Amniotic epithelial cell (primary cell): ENCODE data around the gene LRP2.
A peak's percentile ranks its signal among the peaks of the same experiment; 100 is the strongest.

Source experiments
- DNase-seq: peaks from one replicate; pipeline ENCODE4 v3.0.0-alpha.2; 2010; ENCODE audit warnings: low read depth

Gene LRP2

GRCh38 chr2:169240405-169240804, 121.9 kb downstream of the LRP2 start:
- no peak for DNase-seq

DNA sequence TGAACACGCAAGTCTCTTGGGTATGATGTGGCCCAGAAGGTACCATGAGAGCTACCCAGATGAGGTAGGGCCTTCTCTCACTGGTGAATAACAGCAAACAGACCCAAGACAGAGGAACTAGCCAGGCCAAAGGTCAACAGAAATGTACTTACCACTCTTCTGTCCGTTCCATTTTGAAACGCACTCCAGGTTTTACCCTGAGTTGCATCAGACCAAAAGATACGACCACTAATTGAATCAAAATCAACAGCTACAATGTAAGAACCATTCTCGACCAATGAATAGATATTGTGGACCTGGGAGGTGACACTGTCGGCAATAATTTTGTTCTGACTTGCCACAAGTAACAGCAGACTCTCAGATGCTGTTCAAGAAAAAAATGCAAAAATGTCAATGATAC, 124.4 kb downstream of the LRP2 start:
- no peak for DNase-seq

DNA sequence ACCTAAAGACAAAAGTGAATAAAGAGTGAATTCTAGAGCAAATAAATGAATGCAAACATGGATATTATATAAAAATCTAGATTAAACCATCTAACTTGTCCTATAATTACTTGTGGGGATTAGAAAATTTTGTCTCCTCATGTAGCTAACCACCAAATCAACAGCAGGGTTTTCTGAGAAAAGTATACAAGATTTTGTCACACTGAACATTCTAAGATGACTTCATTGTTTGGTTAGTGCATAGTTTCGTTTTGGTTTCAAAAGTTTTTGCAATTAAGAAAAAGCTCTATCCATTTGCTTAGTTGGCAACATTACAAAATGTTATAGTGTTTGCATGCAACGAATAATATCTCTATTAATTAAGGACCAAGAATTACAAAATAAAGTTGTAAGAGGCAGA, 125.0 kb downstream of the LRP2 start:
- no peak for DNase-seq

GRCh38 chr2:169232551-169233154, 129.7 kb downstream of the LRP2 start:
- DNase-seq, result no peak

DNA sequence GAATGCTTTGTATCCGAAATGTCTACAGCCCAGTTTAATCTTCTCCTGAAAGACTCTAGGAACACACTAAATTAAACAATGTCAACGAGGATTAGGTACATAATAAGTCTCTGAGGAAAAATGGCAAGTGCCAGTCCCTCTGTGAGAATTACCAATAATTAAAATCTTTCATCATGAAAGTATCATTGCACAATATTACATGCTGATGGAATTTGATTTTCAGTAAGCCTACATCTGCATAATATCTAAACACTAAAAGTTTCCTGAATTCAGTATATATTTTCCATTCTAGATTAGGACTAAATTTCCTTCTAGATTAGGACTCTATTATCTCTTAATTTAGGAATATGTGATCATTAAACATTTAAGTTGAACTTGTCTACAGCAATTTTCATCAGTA, 132.1 kb downstream of the LRP2 start:
- no peak for DNase-seq

DNA sequence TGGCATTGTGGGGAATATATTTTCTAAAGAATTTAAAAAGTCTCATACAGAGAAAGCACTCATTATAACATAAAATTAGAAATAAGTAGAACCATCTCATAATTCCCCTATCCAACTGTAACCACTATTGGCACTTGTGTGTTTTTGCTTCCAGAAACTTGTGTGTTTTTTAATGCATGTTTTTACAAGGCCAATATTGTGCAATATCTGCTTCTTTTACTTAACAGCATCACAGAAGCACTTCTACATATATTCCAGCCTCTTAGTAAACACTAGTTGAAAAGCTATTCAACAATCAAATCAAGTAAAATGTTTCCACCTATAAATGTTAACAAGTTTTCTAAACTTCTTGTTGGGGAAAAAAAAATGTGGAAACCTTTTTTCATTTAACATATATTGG, 132.7 kb downstream of the LRP2 start:
- no peak for DNase-seq

DNA sequence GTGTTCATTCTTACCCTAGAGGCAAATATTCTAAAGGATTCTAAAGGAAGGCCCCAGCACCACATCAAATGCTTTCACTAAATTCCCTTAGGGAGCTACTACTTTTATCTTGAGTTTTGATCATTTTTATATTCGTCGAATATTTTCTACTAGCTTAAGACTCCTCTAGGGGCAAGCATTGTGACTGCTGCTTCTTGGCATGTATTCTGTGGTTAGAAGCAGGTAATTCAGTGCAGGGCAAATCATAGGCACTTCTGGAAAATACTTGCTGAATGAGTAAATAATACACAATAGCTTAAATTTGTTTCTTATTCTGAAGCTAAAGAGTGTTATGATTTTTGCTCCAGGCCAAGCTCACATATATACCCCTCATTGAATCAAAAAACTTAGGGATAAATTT, 136.4 kb downstream of the LRP2 start:
- DNase-seq, result no peak

GRCh38 chr2:169225233-169225750, 137.0 kb downstream of the LRP2 start:
- no peak for DNase-seq

DNA sequence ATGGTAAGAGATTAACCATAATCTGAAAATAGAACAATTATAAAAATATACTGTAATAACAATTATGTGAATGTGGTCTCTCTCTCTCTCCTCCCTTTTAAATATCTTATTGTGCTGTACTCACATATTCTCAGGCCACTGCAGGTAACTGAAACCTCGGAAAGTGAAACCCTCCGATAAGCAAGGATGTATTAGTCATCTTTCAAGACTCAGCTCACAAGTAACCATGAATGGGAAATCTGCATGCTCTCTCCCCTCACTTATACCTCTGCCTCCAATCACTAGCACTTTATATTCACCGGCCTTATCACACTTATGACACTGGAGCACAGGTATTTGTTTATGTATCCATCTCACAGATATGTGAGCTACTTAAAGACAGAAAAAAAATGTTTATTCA, 139.7 kb downstream of the LRP2 start:
- no peak for DNase-seq

DNA sequence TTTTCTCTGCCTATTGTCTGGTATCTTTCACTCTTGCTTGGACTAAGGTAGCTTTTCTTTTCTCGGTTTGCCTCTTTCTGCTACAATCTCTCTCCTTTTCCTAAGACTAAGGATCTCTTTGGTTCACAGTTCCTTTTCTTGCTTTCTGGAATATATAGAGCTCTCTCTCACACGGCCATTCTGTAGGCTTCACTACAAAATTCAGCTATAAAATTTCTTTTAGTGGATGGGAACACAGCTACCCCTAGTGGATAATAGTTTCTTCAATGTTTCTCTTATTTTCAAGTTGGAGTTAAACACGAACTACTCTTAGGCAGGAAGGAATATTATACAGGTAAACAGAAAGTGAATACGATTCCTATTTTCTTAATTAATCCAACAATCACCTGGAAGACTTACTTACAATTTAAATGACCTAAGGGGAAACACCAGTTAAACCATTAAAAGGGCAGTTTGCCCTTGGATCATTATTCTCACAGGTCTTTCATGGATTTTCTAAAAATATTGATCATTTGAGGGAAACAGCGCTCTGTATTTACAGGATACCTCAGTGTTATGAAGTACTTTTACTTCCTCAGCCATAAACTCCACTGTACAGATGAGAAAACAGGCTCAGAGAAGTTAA, 140.5 kb downstream of the LRP2 start:
- peak; percentile 14 for DNase-seq

GRCh38 chr2:169210917-169211316, 151.4 kb downstream of the LRP2 start:
- DNase-seq, result no peak

DNA sequence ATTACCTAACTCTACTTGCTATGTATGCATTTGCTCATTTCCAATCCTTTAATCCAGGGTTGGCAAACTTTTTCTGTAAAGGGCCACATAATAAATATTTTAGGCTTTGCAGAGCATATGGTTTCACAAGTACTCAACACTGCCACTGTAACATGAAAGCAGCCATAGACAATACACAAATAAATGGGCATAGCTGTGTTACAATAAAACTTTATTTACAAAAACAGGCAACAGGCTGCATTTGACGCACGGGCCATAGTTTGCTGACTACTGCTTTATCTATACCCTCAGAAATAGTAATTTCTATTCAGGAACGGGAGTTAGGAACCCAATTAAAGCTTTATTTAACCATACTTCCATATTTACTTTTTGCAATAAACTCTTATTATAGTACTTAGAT, 154.3 kb downstream of the LRP2 start:
- DNase-seq, result no peak

DNA sequence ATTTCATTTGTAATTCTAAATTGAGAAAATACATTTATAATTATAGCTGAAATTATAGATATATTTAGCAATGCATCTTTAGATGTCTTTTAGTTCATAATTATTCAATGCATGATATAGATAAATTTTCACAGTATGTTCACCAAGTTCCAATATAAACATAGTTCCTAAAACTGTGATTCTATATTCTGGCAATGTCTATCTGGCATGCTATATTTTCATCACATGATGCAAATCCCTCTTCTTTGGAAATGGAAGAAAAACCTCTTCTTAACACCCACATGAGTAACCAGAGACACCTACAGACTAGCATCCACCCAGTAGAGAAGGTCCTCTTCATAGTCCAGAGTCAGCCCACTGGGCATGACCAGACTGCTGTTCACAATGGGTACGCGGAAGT, 157.2 kb downstream of the LRP2 start:
- DNase-seq, result no peak

DNA sequence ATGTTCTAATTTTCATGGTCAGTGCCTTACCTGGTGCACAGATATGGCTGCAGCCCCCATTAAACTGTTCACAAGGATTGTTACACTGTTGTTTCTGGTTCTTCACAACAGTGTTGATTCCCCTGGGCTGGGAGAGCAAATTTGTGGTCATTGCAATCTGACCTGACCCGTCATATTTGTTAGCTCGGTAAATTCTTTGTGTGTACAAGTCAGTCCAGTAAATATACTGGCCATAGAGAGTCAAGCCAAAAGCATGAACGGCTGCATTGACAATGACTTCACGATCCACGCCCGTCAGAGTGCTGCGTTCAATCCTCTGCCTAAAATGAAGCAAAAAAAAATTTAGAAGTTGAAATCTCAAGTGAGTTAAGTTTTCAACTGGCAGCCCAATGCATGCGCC, 158.4 kb downstream of the LRP2 start:
- DNase-seq, result no peak

GRCh38 chr2:169200756-169201155, 161.6 kb downstream of the LRP2 start:
- no peak for DNase-seq

- DNase-seq, result no peak
Measured at GRCh38 chr2:169193618-169194017, 168.7 kb downstream of the LRP2 start.

- DNase-seq, result no peak
Measured at GRCh38 chr2:169190197-169190775, 172.0 kb downstream of the LRP2 start.

DNA sequence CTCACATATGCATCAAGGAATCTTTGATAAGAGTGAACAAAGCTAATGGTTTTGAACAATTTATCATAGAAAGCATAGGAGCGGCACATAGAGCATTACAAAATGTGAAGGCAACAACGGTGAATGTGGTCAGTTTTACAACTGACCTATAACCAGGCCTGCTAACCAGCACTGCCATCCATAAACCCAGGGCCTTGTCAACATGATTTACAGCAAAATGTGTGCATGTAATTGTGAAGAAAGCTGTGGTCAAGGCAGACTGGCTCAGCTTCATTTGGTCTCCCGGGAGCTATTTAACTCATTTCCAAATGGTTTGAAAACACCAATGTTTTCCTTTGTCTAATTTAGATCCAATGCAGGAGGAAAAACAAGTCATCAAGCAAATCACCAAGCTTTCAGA, 173.2 kb downstream of the LRP2 start:
- DNase-seq, result no peak

GRCh38 chr2:169185711-169186110, 176.6 kb downstream of the LRP2 start:
- DNase-seq, result no peak

DNA sequence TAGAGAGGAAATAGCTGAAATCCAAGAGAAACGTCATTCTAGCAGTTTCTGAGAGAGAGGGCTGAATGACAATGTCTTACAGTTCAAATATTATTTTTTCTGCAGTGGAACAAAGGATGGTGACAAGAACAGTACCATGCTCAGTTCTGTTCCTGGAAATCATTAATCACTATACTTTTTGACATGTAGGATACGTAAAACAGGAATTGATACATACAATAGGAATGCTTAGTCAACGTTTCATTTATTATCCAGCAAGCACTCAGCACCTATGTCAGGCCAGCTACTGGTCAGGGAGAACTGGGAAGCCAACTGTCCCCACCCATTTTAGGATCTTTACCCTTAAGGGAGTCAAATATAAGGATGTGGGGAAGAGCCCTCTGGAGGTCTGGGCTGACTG, 178.3 kb downstream of the LRP2 start:
- no peak for DNase-seq

- DNase-seq, result no peak
Measured at GRCh38 chr2:169182573-169182972, 179.8 kb downstream of the LRP2 start.

DNA sequence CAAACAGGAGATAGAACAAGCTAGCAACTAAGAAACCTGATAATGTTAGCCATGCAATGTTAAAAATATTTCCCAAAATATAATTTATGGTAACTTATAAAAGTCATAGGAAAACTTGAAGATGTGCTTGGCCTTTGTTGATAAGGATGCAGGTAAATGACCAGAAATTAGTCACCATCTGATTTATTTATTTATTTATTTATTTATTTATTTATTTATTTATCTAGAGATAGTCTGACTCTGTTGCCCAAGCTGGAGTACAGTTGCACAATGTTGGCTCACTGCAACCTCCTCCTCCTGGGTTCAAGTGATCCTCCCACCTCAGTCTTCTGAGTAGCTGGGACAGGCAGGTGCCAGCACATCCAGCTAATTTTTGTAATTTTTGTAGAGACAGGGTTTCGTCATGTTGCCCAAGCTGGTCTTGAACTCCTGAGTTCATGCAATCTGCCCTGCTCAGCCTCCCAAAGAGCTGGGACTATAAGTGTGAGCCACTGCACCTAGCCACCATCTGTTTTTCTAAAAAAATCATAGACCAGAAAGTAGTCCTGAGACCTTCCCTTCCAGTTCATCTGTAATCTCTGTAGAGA, 183.4 kb downstream of the LRP2 start:
- no peak for DNase-seq

- DNase-seq, result no peak
Measured at GRCh38 chr2:169178364-169178763, 184.0 kb downstream of the LRP2 start.
